Suppressor macrophage treated with lipopolysaccharide for 1 hour (primary cell): Measurements from ENCODE around the gene TPX2.

Experiments used
- DNase-seq, 3 donors: peaks; one replicate each; pipeline ENCODE4 v3.0.0-alpha.2; 2020 to 2022

TPX2 gene

GRCh38 chr20:31835554-31835953, 96.5 kb downstream of the TPX2 start:
- no peak for DNase-seq

- DNase-seq: peak; percentile 82 to 91 (median 87)
Measured at GRCh38 chr20:31835977-31836852, 97.1 kb downstream of the TPX2 start.

GRCh38 chr20:31836853-31837608, 97.9 kb downstream of the TPX2 start:
- DNase-seq: no peak

- peak; percentile 73 to 83 (median 79) for DNase-seq
Measured at GRCh38 chr20:31837896-31838397, 98.9 kb downstream of the TPX2 start.

GRCh38 chr20:31838646-31839292, 99.7 kb downstream of the TPX2 start:
- no peak for DNase-seq

- no peak for DNase-seq
Measured at GRCh38 chr20:31839782-31840487, 100.8 kb downstream of the TPX2 start.

GRCh38 chr20:31840906-31841816, 102.1 kb downstream of the TPX2 start:
- DNase-seq: no peak

- no peak for DNase-seq
Measured at GRCh38 chr20:31841928-31842327, 102.8 kb downstream of the TPX2 start.

- DNase-seq: no peak
Measured at GRCh38 chr20:31842471-31843157, 103.5 kb downstream of the TPX2 start.

- no peak for DNase-seq
Measured at GRCh38 chr20:31843288-31843687, 104.2 kb downstream of the TPX2 start.

- no peak for DNase-seq
Measured at GRCh38 chr20:31843881-31844280, 104.8 kb downstream of the TPX2 start.

- no peak for DNase-seq
Measured at GRCh38 chr20:31844737-31845299, 105.7 kb downstream of the TPX2 start.

GRCh38 chr20:31845300-31845863, 106.3 kb downstream of the TPX2 start, which contains the start of gene FOXS1:
FOXS1 (minus strand) TSS chr20:31845604; CDS start chr20:31845542, 62 bp downstream.
- DNase-seq: no peak

GRCh38 chr20:31846793-31847138, 107.7 kb downstream of the TPX2 start:
- no peak for DNase-seq

GRCh38 chr20:31848088-31848999, 109.3 kb downstream of the TPX2 start:
- no peak for DNase-seq

GRCh38 chr20:31849306-31849930, 110.3 kb downstream of the TPX2 start:
- DNase-seq: no peak
